ENCODE measurements around the gene RBMS3.
"Not testable (repeated sequence)": the region's sequence is repeated elsewhere in the genome, so short reads cannot be mapped to it uniquely, and the experiment has no call there.

RBMS3 gene

GRCh38 chr3:29393946-29394345 lies 113.1 kb downstream of the RBMS3 start:
- DNase-seq, result not testable (repeated sequence)

GRCh38 chr3:29397406-29397805 lies 116.5 kb downstream of the RBMS3 start:
- no peak for DNase-seq

GRCh38 chr3:29398787-29399186 lies 117.9 kb downstream of the RBMS3 start:
- DNase-seq, result no peak

- DNase-seq, result no peak
These were observed 125.5 kb downstream of the RBMS3 start for GRCh38 chr3:29406291-29406832.

GRCh38 chr3:29408676-29409075 lies 127.8 kb downstream of the RBMS3 start:
- DNase-seq, result no peak

- DNase-seq, result no peak
These were observed 128.5 kb downstream of the RBMS3 start for GRCh38 chr3:29409409-29409808.

GRCh38 chr3:29410220-29410619 lies 129.3 kb downstream of the RBMS3 start:
- no peak for DNase-seq

GRCh38 chr3:29410660-29411405 lies 130.0 kb downstream of the RBMS3 start:
- no peak for DNase-seq

- DNase-seq, result no peak
These were observed 131.2 kb downstream of the RBMS3 start for GRCh38 chr3:29412110-29412509.

GRCh38 chr3:29414468-29415224 lies 133.8 kb downstream of the RBMS3 start:
- DNase-seq, result no peak

GRCh38 chr3:29415482-29416223 lies 134.8 kb downstream of the RBMS3 start:
- DNase-seq, result no peak

GRCh38 chr3:29416514-29416913 lies 135.6 kb downstream of the RBMS3 start:
- DNase-seq, result no peak

GRCh38 chr3:29420106-29420505 lies 139.2 kb downstream of the RBMS3 start:
- DNase-seq, result no peak

- DNase-seq, result no peak
These were observed 145.7 kb downstream of the RBMS3 start for GRCh38 chr3:29426302-29427226.

GRCh38 chr3:29427266-29428103 lies 146.6 kb downstream of the RBMS3 start:
- no peak for DNase-seq

GRCh38 chr3:29429055-29429679 lies 148.3 kb downstream of the RBMS3 start:
- no peak for DNase-seq

- no peak for DNase-seq
These were observed 149.7 kb downstream of the RBMS3 start for GRCh38 chr3:29430558-29430971.

GRCh38 chr3:29436612-29437323 lies 155.9 kb downstream of the RBMS3 start:
- no peak for DNase-seq

GRCh38 chr3:29438580-29438979 lies 157.7 kb downstream of the RBMS3 start:
- no peak for DNase-seq

All from activated effector memory CD4-positive, alpha-beta T cell treated with anti-CD3 and anti-CD28 coated beads, Interleukin-2, amount 50 U/mL, for 16 hours (primary cell).